ENCODE results near the gene C17orf50. TPM values are rescaled to one million over a fixed set of nuclear protein-coding genes. Genes with fewer than 3 reads are reported as not detected.

Gene C17orf50
- polyA plus RNA-seq, 2 of the 4 experiments (the other 2 are of a cell fraction): 0.19 to 0.22 TPM

DNA sequence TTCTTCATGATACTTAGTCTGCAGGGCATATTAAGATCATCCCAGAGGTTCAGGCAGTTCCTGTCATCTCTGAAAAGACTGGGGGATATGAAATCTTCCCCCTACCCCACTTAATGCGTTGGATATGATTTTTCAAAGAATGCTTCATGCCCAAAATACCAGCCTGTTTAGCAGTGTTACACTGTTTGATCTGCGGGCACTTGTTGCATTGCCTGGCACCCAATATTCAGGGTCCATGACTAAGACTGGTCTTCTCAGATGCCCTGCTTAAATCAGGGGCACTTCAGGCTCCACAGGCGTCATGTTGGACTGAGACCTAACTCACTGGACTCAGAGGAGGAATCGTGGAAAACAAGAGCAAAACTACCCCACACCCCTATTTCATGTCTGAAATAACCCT, 35.6 kb upstream of the C17orf50 start:
- DNase-seq (ENCODE audit: low read depth in 1 of 2, low spot score in 1 of 2): no peak
- no peak overlapping the region for H3K4me3 ChIP-seq
- TF ChIP-seq SREBF2 (IDR thresholded peaks at IDR 0.05) (no peak), RAD21 (conservative IDR thresholded peaks at IDR 0.05 in 1 of 2, IDR thresholded peaks at IDR 0.05 in 1 of 2) (no peak)
- H3K27ac ChIP-seq: no peak overlapping the region
- POLR2A ChIA-PET: no interaction called here
- 0 out of 3 replicates have a peak, but pooled peaks cover 4% of the 10 kb centered on the region for H3K4me1 ChIP-seq
- no peak for FAIRE-seq
- ATAC-seq: no peak
- CTCF ChIA-PET: interaction anchor here (1.0 to 27.6 kb wide), 4 partner anchors 9 to 112 kb away, joined by 5 to 377 read pairs (median 7); partner anchors contain the start of gene GAS2L2
- H3K9me3 ChIP-seq: no peaks in the 10 kb centered on the region
- WGBS (ENCODE audit: missing lambda C conversion rate): 96% methylated on average over 4 of the region's 4 CpGs
- H3K4me2 ChIP-seq: no peak overlapping the region

DNA sequence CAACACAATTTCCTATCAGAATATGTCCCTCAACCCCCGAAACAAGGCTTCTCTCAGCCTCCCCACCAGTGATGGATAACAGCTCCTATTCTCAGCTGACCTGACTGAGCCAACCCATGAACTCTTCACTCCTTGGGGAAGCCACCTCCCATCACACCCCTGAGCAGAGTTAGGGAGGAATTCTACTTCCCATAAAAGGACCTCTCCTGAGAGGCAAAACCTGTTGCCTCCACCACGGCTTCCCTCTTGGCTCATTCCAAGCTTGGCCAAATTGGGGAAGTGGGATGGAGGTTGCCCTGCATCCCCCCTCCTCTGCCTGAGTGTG, 34.9 kb upstream of the C17orf50 start:
- Histone ChIP-seq H3K4me3 (no peak overlapping the region), H3K4me2 (no peak overlapping the region), H3K4me1 (0 out of 3 replicates have a peak, but pooled peaks cover 4% of the 10 kb centered on the region), H3K9me3 (no peaks in the 10 kb centered on the region), H3K27ac (no peak overlapping the region)
- DNase-seq (ENCODE audit: low read depth in 1 of 2, low spot score in 1 of 2) (no peak), FAIRE-seq (no peak), ATAC-seq (no peak; a peak in 1 of 6 replicates)
- POLR2A ChIA-PET: no interaction called here
- WGBS (ENCODE audit: missing lambda C conversion rate): 85% methylated on average over 2 of the region's 2 CpGs
- CTCF ChIA-PET: interaction anchor here (1.9 to 27.6 kb wide), 5 partner anchors 8 to 112 kb away, joined by 5 to 377 read pairs (median 9); partner anchors contain the start of gene GAS2L2
- no peak for TF ChIP-seq ESRRA (IDR thresholded peaks at IDR 0.05; ENCODE audit: borderline replicate concordance, low read length)
- TF ChIP-seq CBX2 (IDR thresholded peaks at IDR 0.05; ENCODE audit: borderline replicate concordance, low read depth): no peak
- TF ChIP-seq, protein P1, sequence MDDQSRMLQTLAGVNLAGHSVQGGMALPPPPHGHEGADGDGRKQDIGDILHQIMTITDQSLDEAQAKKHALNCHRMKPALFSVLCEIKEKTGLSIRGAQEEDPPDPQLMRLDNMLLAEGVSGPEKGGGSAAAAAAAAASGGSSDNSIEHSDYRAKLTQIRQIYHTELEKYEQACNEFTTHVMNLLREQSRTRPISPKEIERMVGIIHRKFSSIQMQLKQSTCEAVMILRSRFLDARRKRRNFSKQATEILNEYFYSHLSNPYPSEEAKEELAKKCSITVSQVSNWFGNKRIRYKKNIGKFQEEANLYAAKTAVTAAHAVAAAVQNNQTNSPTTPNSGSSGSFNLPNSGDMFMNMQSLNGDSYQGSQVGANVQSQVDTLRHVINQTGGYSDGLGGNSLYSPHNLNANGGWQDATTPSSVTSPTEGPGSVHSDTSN (IDR thresholded peaks at IDR 0.05): no peak
- TF ChIP-seq CHD2 (IDR thresholded peaks at IDR 0.05; ENCODE audit: low read length, partially characterized antibody): no peak
- no peak for TF ChIP-seq EHMT2 (IDR thresholded peaks at IDR 0.05; ENCODE audit: low read depth)
- TF ChIP-seq, protein P2, sequence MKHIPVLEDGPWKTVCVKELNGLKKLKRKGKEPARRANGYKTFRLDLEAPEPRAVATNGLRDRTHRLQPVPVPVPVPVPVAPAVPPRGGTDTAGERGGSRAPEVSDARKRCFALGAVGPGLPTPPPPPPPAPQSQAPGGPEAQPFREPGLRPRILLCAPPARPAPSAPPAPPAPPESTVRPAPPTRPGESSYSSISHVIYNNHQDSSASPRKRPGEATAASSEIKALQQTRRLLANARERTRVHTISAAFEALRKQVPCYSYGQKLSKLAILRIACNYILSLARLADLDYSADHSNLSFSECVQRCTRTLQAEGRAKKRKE (CRISPR knock-in tag; IDR thresholded peaks at IDR 0.05; ENCODE audit: low read depth): no peak
- no peak for TF ChIP-seq TP53 (CRISPR knock-in tag; IDR thresholded peaks at IDR 0.05)
- no peak for TF ChIP-seq HOXB13 (CRISPR knock-in tag; IDR thresholded peaks at IDR 0.05; ENCODE audit: low read depth)
- no peak for TF ChIP-seq JUN (IDR thresholded peaks at IDR 0.05)
- TF ChIP-seq FOSB (CRISPR knock-in tag; IDR thresholded peaks at IDR 0.05): no peak
- TF ChIP-seq RFX5 (IDR thresholded peaks at IDR 0.05): no peak
- no peak for TF ChIP-seq CBX8 (IDR thresholded peaks at IDR 0.05)
- no peak for TF ChIP-seq HEYL (CRISPR knock-in tag; IDR thresholded peaks at IDR 0.05)

DNA sequence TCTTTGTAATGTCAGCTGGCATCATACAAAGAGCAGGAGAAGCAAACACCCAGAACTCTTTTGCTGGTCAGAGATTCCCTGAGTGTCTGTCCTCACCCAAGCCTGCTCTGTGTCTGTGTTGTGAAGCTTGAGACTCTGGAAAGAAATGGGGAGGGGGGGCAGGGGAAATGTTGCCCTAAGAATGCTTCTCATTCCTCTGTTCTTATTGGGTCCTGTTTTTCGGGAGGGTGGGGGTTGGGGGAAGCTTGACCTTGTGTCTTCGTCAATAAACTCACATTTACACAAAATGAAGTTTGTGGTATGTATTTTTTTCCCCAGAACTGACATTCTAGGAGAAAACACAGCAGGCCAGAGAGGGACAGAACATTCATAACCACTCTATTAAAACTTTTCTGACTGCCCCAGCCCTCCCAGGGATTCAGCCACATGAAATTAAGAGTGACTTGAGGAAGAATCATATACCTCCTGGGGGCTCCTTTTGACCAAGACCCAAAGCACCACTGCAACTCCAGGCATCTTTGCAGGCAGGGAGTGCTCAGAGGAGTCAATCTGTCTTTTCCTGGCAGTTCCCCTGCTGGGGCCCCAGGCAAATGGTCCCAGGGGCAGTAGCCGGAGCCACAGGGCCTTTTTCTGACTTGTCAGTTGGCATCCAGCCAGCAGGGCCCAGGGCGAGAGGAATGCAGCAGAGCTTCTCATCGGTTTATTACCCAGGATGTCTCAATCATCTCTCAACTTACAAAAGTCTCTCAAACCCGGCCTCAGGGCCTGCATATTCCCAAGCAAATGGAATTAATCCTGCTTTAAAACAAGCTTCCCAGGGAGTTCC, 34.3 kb upstream of the C17orf50 start:
- DNase-seq (ENCODE audit: low read depth in 1 of 2, low spot score in 1 of 2): no peak
- no peak overlapping the region for H3K4me3 ChIP-seq
- WGBS (ENCODE audit: missing lambda C conversion rate): 77% methylated on average over 6 of the region's 6 CpGs
- ChIA-PET CTCF (interaction anchor here (0.8 to 27.6 kb wide), 8 partner anchors 11 to 113 kb away, joined by 3 to 377 read pairs (median 5); partner anchors contain the start of genes C17orf50, GAS2L2 and TAF15), POLR2A (no interaction called here)
- no peak for ATAC-seq
- TF ChIP-seq SMC3 (IDR thresholded peaks at IDR 0.05) (no peak), JUN (IDR thresholded peaks at IDR 0.05) (no peak), NPAS2 (CRISPR knock-in tag; IDR thresholded peaks at IDR 0.05; ENCODE audit: borderline replicate concordance) (no peak), BHLHE40 (IDR thresholded peaks at IDR 0.05; ENCODE audit: low read depth, low read length) (no peak), ZC3H11A (IDR thresholded peaks at IDR 0.05) (no peak), MAZ (IDR thresholded peaks at IDR 0.05; ENCODE audit: borderline replicate concordance, low read depth, low read length) (no peak), RAD21 (conservative IDR thresholded peaks at IDR 0.05 in 1 of 2, IDR thresholded peaks at IDR 0.05 in 1 of 2) (no peak), HOXA7 (CRISPR knock-in tag; IDR thresholded peaks at IDR 0.05) (no peak), KDM5A (IDR thresholded peaks at IDR 0.05) (no peak)
- TF ChIP-seq, protein P3, sequence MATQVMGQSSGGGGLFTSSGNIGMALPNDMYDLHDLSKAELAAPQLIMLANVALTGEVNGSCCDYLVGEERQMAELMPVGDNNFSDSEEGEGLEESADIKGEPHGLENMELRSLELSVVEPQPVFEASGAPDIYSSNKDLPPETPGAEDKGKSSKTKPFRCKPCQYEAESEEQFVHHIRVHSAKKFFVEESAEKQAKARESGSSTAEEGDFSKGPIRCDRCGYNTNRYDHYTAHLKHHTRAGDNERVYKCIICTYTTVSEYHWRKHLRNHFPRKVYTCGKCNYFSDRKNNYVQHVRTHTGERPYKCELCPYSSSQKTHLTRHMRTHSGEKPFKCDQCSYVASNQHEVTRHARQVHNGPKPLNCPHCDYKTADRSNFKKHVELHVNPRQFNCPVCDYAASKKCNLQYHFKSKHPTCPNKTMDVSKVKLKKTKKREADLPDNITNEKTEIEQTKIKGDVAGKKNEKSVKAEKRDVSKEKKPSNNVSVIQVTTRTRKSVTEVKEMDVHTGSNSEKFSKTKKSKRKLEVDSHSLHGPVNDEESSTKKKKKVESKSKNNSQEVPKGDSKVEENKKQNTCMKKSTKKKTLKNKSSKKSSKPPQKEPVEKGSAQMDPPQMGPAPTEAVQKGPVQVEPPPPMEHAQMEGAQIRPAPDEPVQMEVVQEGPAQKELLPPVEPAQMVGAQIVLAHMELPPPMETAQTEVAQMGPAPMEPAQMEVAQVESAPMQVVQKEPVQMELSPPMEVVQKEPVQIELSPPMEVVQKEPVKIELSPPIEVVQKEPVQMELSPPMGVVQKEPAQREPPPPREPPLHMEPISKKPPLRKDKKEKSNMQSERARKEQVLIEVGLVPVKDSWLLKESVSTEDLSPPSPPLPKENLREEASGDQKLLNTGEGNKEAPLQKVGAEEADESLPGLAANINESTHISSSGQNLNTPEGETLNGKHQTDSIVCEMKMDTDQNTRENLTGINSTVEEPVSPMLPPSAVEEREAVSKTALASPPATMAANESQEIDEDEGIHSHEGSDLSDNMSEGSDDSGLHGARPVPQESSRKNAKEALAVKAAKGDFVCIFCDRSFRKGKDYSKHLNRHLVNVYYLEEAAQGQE (IDR thresholded peaks at IDR 0.05): no peak
- TF ChIP-seq, protein P4, sequence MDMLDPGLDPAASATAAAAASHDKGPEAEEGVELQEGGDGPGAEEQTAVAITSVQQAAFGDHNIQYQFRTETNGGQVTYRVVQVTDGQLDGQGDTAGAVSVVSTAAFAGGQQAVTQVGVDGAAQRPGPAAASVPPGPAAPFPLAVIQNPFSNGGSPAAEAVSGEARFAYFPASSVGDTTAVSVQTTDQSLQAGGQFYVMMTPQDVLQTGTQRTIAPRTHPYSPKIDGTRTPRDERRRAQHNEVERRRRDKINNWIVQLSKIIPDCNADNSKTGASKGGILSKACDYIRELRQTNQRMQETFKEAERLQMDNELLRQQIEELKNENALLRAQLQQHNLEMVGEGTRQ (IDR thresholded peaks at IDR 0.05): no peak
- FAIRE-seq: no peak
- H3K9me3 ChIP-seq: no peaks in the 10 kb centered on the region
- H3K4me2 ChIP-seq: no peak overlapping the region
- 0 out of 3 replicates have a peak, but pooled peaks cover 4% of the 10 kb centered on the region for H3K4me1 ChIP-seq
- peak overlapping the region in 1 of 2 experiments; percentile 2; a peak in 1 of 6 replicates for H3K27ac ChIP-seq

Measured in A549 (cell line).